Panc1 (cell line): ENCODE data around the gene CALD1. TPM values are rescaled to one million over a fixed set of nuclear protein-coding genes. Genes with fewer than 3 reads are reported as not detected.

ENCODE experiments used
- ATAC-seq: fragments of 200-7000 bp; cut with Tn5 transposase; 2 replicates; pipeline ENCODE4 v1.9.1; 2020; ENCODE audit warnings: mild to moderate bottlenecking, moderate library complexity
- BruUV-seq: library from RNA; stranded (reverse); fragments of 400-500 nt; replicated peaks from 2 replicates; lab custom pipeline; 2021; lab: Mats Ljungman, UMichigan
- CTCF ChIA-PET: fragments of 300-600 bp; sonication (Branson Sonifier 250); formaldehyde crosslinking; loops from one replicate; lab custom pipeline; 2022; ENCODE audit warnings: antibody characterized with exemption; lab: Charles Lee
- POLR2A ChIA-PET: fragments of 300-600 bp; sonication (Branson Sonifier 250); formaldehyde crosslinking; loops from one replicate; lab custom pipeline; 2022; ENCODE audit warnings: antibody characterized with exemption; lab: Charles Lee
- DNase-seq: peaks from one replicate; pipeline ENCODE4 v3.0.0-alpha.2; 2010; ENCODE audit warnings: low read depth, low spot score
- H3K27ac ChIP-seq: 2 replicates; pipeline ENCODE4 v1.5.1; 2011; ENCODE audit warnings: mild to moderate bottlenecking, low read length, inconsistent platforms
- H3K27me3 ChIP-seq: fragments of 200-500 bp; sonication (Bioruptor generic); 2 replicates; pipeline ENCODE4 v1.6.0; 2014; ENCODE audit warnings: low read length, inconsistent platforms; ENCODE audit not compliant: control insufficient read depth, insufficient read depth
- H3K36me3 ChIP-seq: fragments of 200-500 bp; sonication (Bioruptor generic); 2 replicates; pipeline ENCODE4 v1.5.1; 2014; ENCODE audit warnings: inconsistent platforms, mild to moderate bottlenecking, low read length, moderate library complexity; ENCODE audit not compliant: control insufficient read depth, insufficient read depth
- H3K4me1 ChIP-seq: 2 replicates; pipeline ENCODE4 v1.5.1; 2011; ENCODE audit warnings: inconsistent platforms, mild to moderate bottlenecking, low read length, moderate library complexity; ENCODE audit not compliant: control insufficient read depth, insufficient read depth
- H3K4me3 ChIP-seq, 2 experiments: 2 replicates each; pipeline ENCODE4 v1.5.1; 2011 to 2012; ENCODE audit warnings: low read depth in 2 of 2, low read length in 2 of 2, mild to moderate bottlenecking in 2 of 2, inconsistent platforms in 1 of 2, moderate library complexity in 1 of 2
- H3K9me3 ChIP-seq: fragments of 200-500 bp; sonication (Bioruptor generic); 2 replicates; pipeline ENCODE4 v1.5.1; 2014; ENCODE audit warnings: low read depth, mild to moderate bottlenecking, inconsistent platforms, low read length, moderate library complexity; ENCODE audit not compliant: control insufficient read depth, insufficient read depth
- CTCF ChIP-seq: fragments of 450-650 bp; IDR thresholded peaks from 2 replicates; pipeline ENCODE4 v1.5.1; 2017; ENCODE audit warnings: mild to moderate bottlenecking
- POLR2AphosphoS5 ChIP-seq: IDR thresholded peaks from 2 replicates; pipeline ENCODE4 v1.6.1; 2012; ENCODE audit warnings: mild to moderate bottlenecking, low read depth, low read length, moderate library complexity
- REST ChIP-seq, 2 experiments: IDR thresholded peaks; 2 replicates each; pipeline ENCODE4 v1.6.1; 2011 to 2012; ENCODE audit warnings: low read depth in 2 of 2, control low read depth in 1 of 2, low read length in 1 of 2, mild to moderate bottlenecking in 1 of 2, moderate library complexity in 1 of 2; ENCODE audit not compliant: insufficient read depth in 1 of 2
- SIN3A ChIP-seq: IDR thresholded peaks from 2 replicates; pipeline ENCODE4 v1.6.1; 2012; ENCODE audit warnings: low read depth, mild to moderate bottlenecking, low read length, moderate library complexity, borderline replicate concordance; ENCODE audit not compliant: insufficient read depth
- TCF7L2 ChIP-seq: IDR thresholded peaks from 2 replicates; pipeline ENCODE4 v1.6.1; 2011; ENCODE audit warnings: mild to moderate bottlenecking, low read depth, low read length, inconsistent platforms
- in situ Hi-C: cut with HindIII; loops from 2 replicates; pipeline ENCODE4 v1.10.0; 2016; ENCODE audit warnings: low sequenced_read_pairs, low pct_unique_long_range_greater_than_20kb
- intact Hi-C: fragments of 100-400 bp; cut with micrococcal nuclease; formaldehyde crosslinking; loops from one replicate; pipeline ENCODE4 v1.10.0; 2022; ENCODE audit not compliant: unreplicated experiment
- total RNA-seq: library from RNA; stranded (reverse); gene quantifications from one replicate; pipeline ENCODE4 v1.2.1, GENCODE V29; 2021; ENCODE audit not compliant: unreplicated experiment

Gene CALD1
- total RNA-seq, 1 experiment from 2014 or later, result 9.2 TPM

GRCh38 chr7:134771889-134772288 is 7.5 kb upstream of the CALD1 start:
- intact Hi-C loops (no loop called here), in situ Hi-C loops (no loop called here)
- ATAC-seq (no peak), DNase-seq (no peak)
- POLR2A ChIA-PET, result no interaction called here
- CTCF ChIA-PET, result no interaction called here
- Histone ChIP-seq H3K4me1 (no peaks in the 10 kb centered on the region), H3K27me3 (no peaks in the 10 kb centered on the region), H3K36me3 (no peaks in the 10 kb centered on the region), H3K4me3 (no peak overlapping the region), H3K9me3 (no peaks in the 10 kb centered on the region), H3K27ac (no peak overlapping the region)
- no TSS peak for BruUV-seq
- TF ChIP-seq TCF7L2 (no peak), REST (IDR thresholded peaks at IDR 0.05; ENCODE audit: insufficient read depth in 1 of 2, low read depth in 2 of 2, low read length in 1 of 2) (no peak), SIN3A (no peak), CTCF (no peak), POLR2AphosphoS5 (no peak)

- H3K27ac ChIP-seq, result no peak overlapping the region
- no peaks in the 10 kb centered on the region for H3K27me3 ChIP-seq
- intact Hi-C loops, result no loop called here
- H3K4me3 ChIP-seq, result no peak overlapping the region
- CTCF ChIA-PET, result no interaction called here
- TF ChIP-seq TCF7L2, result no peak
- no peak for TF ChIP-seq POLR2AphosphoS5
- TF ChIP-seq REST (IDR thresholded peaks at IDR 0.05; ENCODE audit: insufficient read depth in 1 of 2, low read depth in 2 of 2, low read length in 1 of 2), result no peak
- no peak for TF ChIP-seq CTCF
- TF ChIP-seq SIN3A, result no peak
- no peak for ATAC-seq
- no peak for DNase-seq
- no peaks in the 10 kb centered on the region for H3K36me3 ChIP-seq
- BruUV-seq, result no TSS peak
- no peaks in the 10 kb centered on the region for H3K4me1 ChIP-seq
- in situ Hi-C loops, result no loop called here
- no peaks in the 10 kb centered on the region for H3K9me3 ChIP-seq
- POLR2A ChIA-PET, result interaction anchor here (0.6 kb wide), 1 partner anchor 428 kb away, joined by 3 read pairs; no protein-coding TSS in a partner anchor
Observed at GRCh38 chr7:134772401-134772800, 7.0 kb upstream of the CALD1 start.
